Stimulated activated CD4-positive, alpha-beta T cell treated with anti-CD3 and anti-CD28 coated beads, Interleukin-4, amount 100 ng/mL, for 24 hours (primary cell): ENCODE results near the gene GEN1.

Experiments
- DNase-seq: peaks from one replicate; pipeline ENCODE4 v3.0.0-alpha.2; 2020

GEN1 gene

GRCh38 chr2:17752892-17753802 is 791 bp upstream of the GEN1 start:
- peak; percentile 40 for DNase-seq

- DNase-seq: no peak
Measured at GRCh38 chr2:17754773-17755425, 961 bp downstream of the GEN1 start.

GRCh38 chr2:17756668-17757067 is 2.7 kb downstream of the GEN1 start:
- DNase-seq: no peak

- DNase-seq: no peak
Measured at GRCh38 chr2:17757321-17757720, 3.4 kb downstream of the GEN1 start.

- no peak for DNase-seq
Measured at GRCh38 chr2:17758118-17758517, 4.2 kb downstream of the GEN1 start.

- no peak for DNase-seq
Measured at GRCh38 chr2:17759805-17760204, 5.9 kb downstream of the GEN1 start.

- no peak for DNase-seq
Measured at GRCh38 chr2:17762451-17762850, 8.5 kb downstream of the GEN1 start.

- no peak for DNase-seq
Measured at GRCh38 chr2:17763641-17764333, 9.8 kb downstream of the GEN1 start.

GRCh38 chr2:17765398-17765797 is 11.5 kb downstream of the GEN1 start:
- no peak for DNase-seq

GRCh38 chr2:17768894-17769293 is 15.0 kb downstream of the GEN1 start:
- no peak for DNase-seq

GRCh38 chr2:17771956-17772355 is 18.0 kb downstream of the GEN1 start:
- no peak for DNase-seq

- DNase-seq: no peak
Measured at GRCh38 chr2:17772532-17772931, 18.6 kb downstream of the GEN1 start.

GRCh38 chr2:17780546-17780945 is 26.6 kb downstream of the GEN1 start:
- DNase-seq: no peak

GRCh38 chr2:17781482-17781881 is 27.5 kb downstream of the GEN1 start:
- DNase-seq: no peak

- DNase-seq: no peak
Measured at GRCh38 chr2:17786727-17787126, 32.8 kb downstream of the GEN1 start.

GRCh38 chr2:17788773-17789172 is 34.8 kb downstream of the GEN1 start:
- no peak for DNase-seq

GRCh38 chr2:17790536-17790935 is 36.6 kb downstream of the GEN1 start:
- no peak for DNase-seq

- DNase-seq: no peak
Measured at GRCh38 chr2:17791121-17791816, 37.3 kb downstream of the GEN1 start.

- no peak for DNase-seq
Measured at GRCh38 chr2:17791817-17792130, 37.8 kb downstream of the GEN1 start.

- DNase-seq: no peak
Measured at GRCh38 chr2:17792515-17792914, 38.6 kb downstream of the GEN1 start.

GRCh38 chr2:17793296-17793695 is 39.4 kb downstream of the GEN1 start:
- no peak for DNase-seq

- DNase-seq: no peak
Measured at GRCh38 chr2:17793803-17794354, 39.9 kb downstream of the GEN1 start.

- no peak for DNase-seq
Measured at GRCh38 chr2:17795309-17795708, 41.4 kb downstream of the GEN1 start.
